AG10803 (cell line): ENCODE results near the gene SMURF1.
A peak's percentile ranks its signal among the peaks of the same experiment; 100 is the strongest.

Experiments used
- DNase-seq: peaks from one replicate; pipeline ENCODE4 v3.0.0; 2010; ENCODE audit warnings: low read depth
- H3K4me3 ChIP-seq: 2 replicates; pipeline ENCODE4 v1.5.1; 2011; ENCODE audit warnings: mild to moderate bottlenecking, low read length, control low read depth
- CTCF ChIP-seq: conservative IDR thresholded peaks from 2 replicates; pipeline ENCODE4 v1.5.1; 2011; ENCODE audit warnings: mild to moderate bottlenecking, low read length, control low read depth, inconsistent platforms

Gene SMURF1

GRCh38 chr7:99121496-99122021 is 22.3 kb downstream of the SMURF1 start:
- DNase-seq: peak; percentile 90
- H3K4me3 ChIP-seq: peak overlapping the region; percentile 35
- TF ChIP-seq CTCF: no peak

GRCh38 chr7:99120916-99121315 is 23.0 kb downstream of the SMURF1 start:
- no peak for TF ChIP-seq CTCF
- no peak for DNase-seq
- H3K4me3 ChIP-seq: no peak overlapping the region; the same call in 1 of the 2 replicates

GRCh38 chr7:99120501-99120900 is 23.4 kb downstream of the SMURF1 start:
- DNase-seq: peak; percentile 73
- H3K4me3 ChIP-seq: peak overlapping the region; percentile 1; the same call in 1 of the 2 replicates

GRCh38 chr7:99118077-99118476 is 25.8 kb downstream of the SMURF1 start:
- TF ChIP-seq CTCF: no peak
- H3K4me3 ChIP-seq: no peak overlapping the region
- no peak for DNase-seq

More at GRCh38 chr7:99120501-99120900, 23.4 kb downstream of the SMURF1 start:
- no peak for TF ChIP-seq CTCF

- H3K4me3 ChIP-seq: no peak overlapping the region
- TF ChIP-seq CTCF: no peak
- no peak for DNase-seq
Observed at GRCh38 chr7:99116144-99116543, 27.8 kb downstream of the SMURF1 start.

GRCh38 chr7:99115379-99115778 is 28.5 kb downstream of the SMURF1 start:
- no peak for TF ChIP-seq CTCF
- DNase-seq: no peak
- no peak overlapping the region for H3K4me3 ChIP-seq

GRCh38 chr7:99112979-99113378 is 30.9 kb downstream of the SMURF1 start:
- no peak overlapping the region for H3K4me3 ChIP-seq
- TF ChIP-seq CTCF: no peak

More at GRCh38 chr7:99112979-99113378, 30.9 kb downstream of the SMURF1 start:
- DNase-seq: no peak
